PFSK-1 (cell line): ENCODE measurements around the gene PURB.

Experiments used
- POLR2AphosphoS5 ChIP-seq: IDR thresholded peaks from 2 replicates; pipeline ENCODE4 v1.6.1; 2012; ENCODE audit warnings: low read depth, mild to moderate bottlenecking, control low read depth, low read length, moderate library complexity
- SIN3A ChIP-seq: IDR thresholded peaks from 2 replicates; pipeline ENCODE4 v1.6.1; 2012; ENCODE audit warnings: mild to moderate bottlenecking, low read length, moderate library complexity, borderline replicate concordance; ENCODE audit not compliant: insufficient read depth
- TAF1 ChIP-seq: IDR thresholded peaks from 2 replicates; pipeline ENCODE4 v1.6.1; 2012; ENCODE audit warnings: low read length, control low read depth, borderline replicate concordance; ENCODE audit not compliant: insufficient read depth
- TF ChIP-seq, protein P1 (sequence below), 2 experiments: IDR thresholded peaks; 2 replicates each; pipeline versions ENCODE4 v1.6.1 to v1.8.0; 2011 to 2012; ENCODE audit warnings: low read depth in 2 of 2, low read length in 2 of 2, control low read depth in 1 of 2, inconsistent platforms in 1 of 2, mild to moderate bottlenecking in 1 of 2, moderate library complexity in 1 of 2; ENCODE audit not compliant: insufficient read depth in 1 of 2

DNA sequence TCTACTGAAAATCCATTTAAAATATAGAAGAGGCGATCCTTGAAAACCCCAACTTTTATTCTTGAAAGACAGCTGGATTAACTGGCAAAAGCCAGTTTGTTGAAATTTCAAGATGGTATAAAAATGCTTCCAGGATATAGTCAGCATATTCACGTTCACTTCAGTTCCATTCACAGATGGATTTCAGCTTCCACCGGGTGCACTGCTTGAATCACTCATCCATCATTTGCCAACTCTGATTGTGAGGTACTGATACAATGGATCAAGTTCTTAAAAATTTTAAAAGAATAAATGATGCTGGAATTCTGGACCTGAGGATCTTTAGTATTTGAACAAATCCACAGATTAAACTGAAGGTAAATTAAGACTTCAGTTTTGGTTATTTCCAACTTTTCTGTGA lies 2.4 kb downstream of the PURB start:
- TF ChIP-seq, protein P1, sequence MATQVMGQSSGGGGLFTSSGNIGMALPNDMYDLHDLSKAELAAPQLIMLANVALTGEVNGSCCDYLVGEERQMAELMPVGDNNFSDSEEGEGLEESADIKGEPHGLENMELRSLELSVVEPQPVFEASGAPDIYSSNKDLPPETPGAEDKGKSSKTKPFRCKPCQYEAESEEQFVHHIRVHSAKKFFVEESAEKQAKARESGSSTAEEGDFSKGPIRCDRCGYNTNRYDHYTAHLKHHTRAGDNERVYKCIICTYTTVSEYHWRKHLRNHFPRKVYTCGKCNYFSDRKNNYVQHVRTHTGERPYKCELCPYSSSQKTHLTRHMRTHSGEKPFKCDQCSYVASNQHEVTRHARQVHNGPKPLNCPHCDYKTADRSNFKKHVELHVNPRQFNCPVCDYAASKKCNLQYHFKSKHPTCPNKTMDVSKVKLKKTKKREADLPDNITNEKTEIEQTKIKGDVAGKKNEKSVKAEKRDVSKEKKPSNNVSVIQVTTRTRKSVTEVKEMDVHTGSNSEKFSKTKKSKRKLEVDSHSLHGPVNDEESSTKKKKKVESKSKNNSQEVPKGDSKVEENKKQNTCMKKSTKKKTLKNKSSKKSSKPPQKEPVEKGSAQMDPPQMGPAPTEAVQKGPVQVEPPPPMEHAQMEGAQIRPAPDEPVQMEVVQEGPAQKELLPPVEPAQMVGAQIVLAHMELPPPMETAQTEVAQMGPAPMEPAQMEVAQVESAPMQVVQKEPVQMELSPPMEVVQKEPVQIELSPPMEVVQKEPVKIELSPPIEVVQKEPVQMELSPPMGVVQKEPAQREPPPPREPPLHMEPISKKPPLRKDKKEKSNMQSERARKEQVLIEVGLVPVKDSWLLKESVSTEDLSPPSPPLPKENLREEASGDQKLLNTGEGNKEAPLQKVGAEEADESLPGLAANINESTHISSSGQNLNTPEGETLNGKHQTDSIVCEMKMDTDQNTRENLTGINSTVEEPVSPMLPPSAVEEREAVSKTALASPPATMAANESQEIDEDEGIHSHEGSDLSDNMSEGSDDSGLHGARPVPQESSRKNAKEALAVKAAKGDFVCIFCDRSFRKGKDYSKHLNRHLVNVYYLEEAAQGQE (IDR thresholded peaks at IDR 0.05; ENCODE audit: insufficient read depth in 1 of 2, low read depth in 2 of 2, low read length in 2 of 2) = no peak
- TF ChIP-seq POLR2AphosphoS5 (no peak), TAF1 (no peak), SIN3A (no peak)
